ENCODE results near the gene GREB1.

GRCh38 chr2:11656671-11657101 lies 122.8 kb downstream of the GREB1 start:
- no peak for TF ChIP-seq CTCF (IDR thresholded peaks at IDR 0.05)
- TF ChIP-seq EP300 (IDR thresholded peaks at IDR 0.05): no peak

Data from upper lobe of left lung (tissue), 4 donors.